Small intestine (tissue), 7 donors: ENCODE measurements around the gene MLYCD. TPM values are rescaled to one million over a fixed set of nuclear protein-coding genes. Genes with fewer than 3 reads are reported as not detected.

Experiments used
- DNase-seq, 2 donors: peaks; one replicate each; pipeline versions ENCODE4 v3.0.0 to v3.0.0-alpha.2; 2013
- FAIRE-seq: peaks from 2 replicates; lab custom pipeline; 2012; peaks lifted over from hg19 to GRCh38; lab: Jason Lieb, UNC
- H3K27ac ChIP-seq, 3 donors: one replicate each; pipeline ENCODE4 v1.5.1; 2013; ENCODE audit warnings: low read length in 2 of 3, mild to moderate bottlenecking in 2 of 3, control low read depth in 1 of 3, inconsistent platforms in 1 of 3, low read depth in 1 of 3, moderate library complexity in 1 of 3
- H3K27me3 ChIP-seq, 3 donors: one replicate each; pipeline ENCODE4 v1.6.1; 2013; ENCODE audit warnings: low read length in 3 of 3, inconsistent platforms in 1 of 3; ENCODE audit not compliant: control insufficient read depth in 3 of 3, insufficient read depth in 3 of 3
- H3K36me3 ChIP-seq, 3 donors: one replicate each; pipeline ENCODE4 v1.6.1; 2013; ENCODE audit warnings: low read length in 3 of 3, inconsistent platforms in 1 of 3, low read depth in 1 of 3, mild to moderate bottlenecking in 1 of 3, moderate library complexity in 1 of 3; ENCODE audit not compliant: control insufficient read depth in 3 of 3, insufficient read depth in 2 of 3
- H3K4me1 ChIP-seq, 3 donors: one replicate each; pipeline ENCODE4 v1.6.1; 2013; ENCODE audit warnings: low read length in 2 of 3, inconsistent platforms in 1 of 3, low read depth in 1 of 3, mild to moderate bottlenecking in 1 of 3, moderate library complexity in 1 of 3; ENCODE audit not compliant: control insufficient read depth in 3 of 3, insufficient read depth in 2 of 3
- H3K4me3 ChIP-seq, 3 donors: one replicate each; pipeline ENCODE4 v1.5.1; 2013; ENCODE audit warnings: low read length in 3 of 3, control low read depth in 1 of 3, inconsistent platforms in 1 of 3, low read depth in 1 of 3, mild to moderate bottlenecking in 1 of 3, moderate library complexity in 1 of 3
- H3K9me3 ChIP-seq, 2 donors: one replicate each; pipeline ENCODE4 v1.6.1; 2013; ENCODE audit warnings: low read depth in 1 of 2, low read length in 1 of 2; ENCODE audit not compliant: control insufficient read depth in 2 of 2, insufficient read depth in 1 of 2
- WGBS, 3 donors: extraction: QIAGEN DNeasy Blood & Tissue Kit; methylation state at CpG; one replicate each; pipeline ENCODE4 v1.1.7; 2013; 5-methylcytosine and 5-hydroxymethylcytosine counted together
- polyA plus RNA-seq, 4 donors: library from polyadenylated mRNA; stranded (reverse) in 3 of 4; unstranded in 1 of 4; fragments of 200-250 nt in 3 of 4; fragments of 120-200 nt in 1 of 4; gene quantifications; one replicate each; pipeline versions ENCODE4 v1.2.1 to v1.2.3, GENCODE V29; 2013
- donor health status: healthy with polysubstance abuse.
- donor health status: control.
- donor health status: control.
- donor health status: Bipolar disorder and iron deficiency.
- donor health status: healthy.

Gene MLYCD
- polyA plus RNA-seq, 4 donors = 2.2 to 5.3 (median 3.4) TPM

DNA sequence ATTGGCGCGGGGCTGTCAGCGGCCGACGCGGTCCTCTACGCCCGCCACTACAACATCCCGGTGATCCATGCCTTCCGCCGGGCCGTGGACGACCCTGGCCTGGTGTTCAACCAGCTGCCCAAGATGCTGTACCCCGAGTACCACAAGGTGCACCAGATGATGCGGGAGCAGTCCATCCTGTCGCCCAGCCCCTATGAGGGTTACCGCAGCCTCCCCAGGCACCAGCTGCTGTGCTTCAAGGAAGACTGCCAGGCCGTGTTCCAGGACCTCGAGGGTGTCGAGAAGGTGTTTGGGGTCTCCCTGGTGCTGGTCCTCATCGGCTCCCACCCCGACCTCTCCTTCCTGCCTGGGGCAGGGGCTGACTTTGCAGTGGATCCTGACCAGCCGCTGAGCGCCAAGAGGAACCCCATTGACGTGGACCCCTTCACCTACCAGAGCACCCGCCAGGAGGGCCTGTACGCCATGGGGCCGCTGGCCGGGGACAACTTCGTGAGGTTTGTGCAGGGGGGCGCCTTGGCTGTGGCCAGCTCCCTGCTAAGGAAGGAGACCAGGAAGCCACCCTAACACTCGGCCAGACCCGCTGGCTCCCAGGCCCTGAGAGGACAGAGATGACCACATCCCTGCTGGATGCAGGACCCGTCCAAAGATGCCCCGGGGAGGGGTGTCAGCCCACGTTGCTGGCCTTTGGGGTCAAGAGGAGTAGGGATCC is 66.7 kb downstream of the MLYCD start:
- H3K4me3 ChIP-seq = no peak overlapping the region
- no peak for FAIRE-seq
- H3K36me3 ChIP-seq = peaks cover 0 to 39% (median 10%) of the 10 kb centered on the region in 3 donors
- H3K27ac ChIP-seq = no peak overlapping the region
- H3K9me3 ChIP-seq = no peaks in the 10 kb centered on the region
- no peak for DNase-seq
- peaks cover 0 to 20% (median 4%) of the 10 kb centered on the region in 3 donors for H3K27me3 ChIP-seq
- no peaks in the 10 kb centered on the region for H3K4me1 ChIP-seq
- WGBS, 3 donors = 91 to 92% (median 92%) methylated on average over 28 to 36 of the region's 36 CpGs

DNA sequence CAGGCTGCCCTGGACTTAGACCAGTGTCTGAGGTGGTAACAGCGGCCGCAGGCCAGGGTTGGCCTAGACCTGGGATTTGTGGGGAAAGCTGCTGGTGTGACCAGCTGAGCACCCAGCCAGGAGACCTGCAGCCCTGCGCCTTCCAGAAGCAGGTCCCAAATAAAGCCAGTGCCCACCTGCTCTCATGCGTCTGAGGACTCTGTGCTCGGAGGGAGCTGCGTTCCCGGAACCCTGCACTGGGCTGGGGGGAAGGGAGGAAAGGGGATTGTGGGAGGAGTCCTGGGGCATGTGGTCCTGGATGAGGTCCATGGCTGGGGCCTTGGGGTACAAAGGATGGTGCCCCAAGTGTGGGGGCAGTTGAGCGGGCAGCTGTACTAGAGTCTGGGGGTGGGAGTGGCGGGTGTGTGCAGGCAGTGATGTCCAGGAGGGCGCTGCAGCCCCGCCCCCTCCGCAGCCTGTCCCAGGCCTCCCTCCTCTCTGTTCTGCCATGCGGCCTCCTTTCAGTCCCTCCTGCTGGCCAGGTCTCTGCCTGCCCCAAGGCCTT is 67.3 kb downstream of the MLYCD start:
- H3K27me3 ChIP-seq = peaks cover 0 to 20% (median 4%) of the 10 kb centered on the region in 3 donors
- no peak overlapping the region for H3K4me3 ChIP-seq
- WGBS, 3 donors = 89 to 94% (median 90%) methylated on average over 10 to 12 of the region's 13 CpGs
- H3K27ac ChIP-seq = no peak overlapping the region
- H3K4me1 ChIP-seq = no peaks in the 10 kb centered on the region
- H3K9me3 ChIP-seq = no peaks in the 10 kb centered on the region
- DNase-seq = no peak
- no peak for FAIRE-seq
- H3K36me3 ChIP-seq = peaks cover 0 to 33% (median 10%) of the 10 kb centered on the region in 3 donors

- H3K4me1 ChIP-seq = no peaks in the 10 kb centered on the region
- WGBS, 3 donors = 34 to 77% (median 56%) methylated on average over 2 of the region's 2 CpGs
- H3K27ac ChIP-seq = no peak overlapping the region
- peaks cover 0 to 20% (median 4%) of the 10 kb centered on the region in 3 donors for H3K27me3 ChIP-seq
- no peak overlapping the region for H3K4me3 ChIP-seq
- no peaks in the 10 kb centered on the region for H3K9me3 ChIP-seq
- DNase-seq = no peak
- FAIRE-seq = no peak
- peaks cover 0 to 28% (median 7%) of the 10 kb centered on the region in 3 donors for H3K36me3 ChIP-seq
Measured at GRCh38 chr16:83967091-83967490, 68.2 kb downstream of the MLYCD start.

GRCh38 chr16:83967838-83968305 is 69.0 kb downstream of the MLYCD start, which contains the start of gene NECAB2:
TSS of gene NECAB2 (plus strand) at chr16:83968244. CDS start at chr16:83968649, 405 bp downstream.
- Histone ChIP-seq H3K4me3 (peak within 1 kb of the TSS in 1 of 3 donors; percentile 46), H3K36me3 (peaks cover 0 to 23% (median 7%) of the 10 kb centered on the region in 3 donors), H3K4me1 (no peaks in the 10 kb centered on the region), H3K27me3 (peaks cover 0 to 20% (median 4%) of the 10 kb centered on the region in 3 donors), H3K27ac (no peak within 1 kb of the TSS), H3K9me3 (no peaks in the 10 kb centered on the region)
- FAIRE-seq = no peak
- DNase-seq = peak in 1 of 2 donors; percentile 47
- WGBS, 3 donors = 11 to 26% (median 12%) methylated on average over 14 to 35 of the region's 35 CpGs

DNA sequence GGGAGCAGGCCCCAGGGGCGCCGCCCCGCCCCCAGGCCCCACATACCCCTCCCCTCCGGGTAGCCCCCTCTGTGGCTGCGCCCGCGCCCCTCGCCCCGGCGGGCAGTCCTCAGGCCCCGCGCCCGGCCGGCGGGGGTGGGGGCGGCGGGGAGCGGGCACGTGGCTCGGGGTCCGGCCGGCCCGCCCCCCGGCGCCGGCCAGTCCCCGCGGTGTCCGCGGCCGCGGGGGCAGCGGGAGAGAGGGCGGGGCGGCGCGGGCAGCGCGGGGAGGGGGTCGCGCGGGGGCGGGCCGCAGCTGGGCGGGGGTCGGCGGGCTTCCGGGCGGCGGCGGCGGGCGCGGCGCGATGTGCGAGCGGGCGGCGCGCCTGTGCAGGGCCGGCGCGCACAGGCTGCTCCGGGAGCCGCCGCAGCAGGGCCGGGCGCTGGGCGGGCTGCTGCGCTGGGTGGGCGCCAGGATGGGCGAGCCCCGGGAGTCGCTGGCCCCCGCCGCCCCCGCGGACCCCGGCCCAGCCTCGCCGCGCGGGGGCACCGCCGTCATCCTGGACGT is 69.5 kb downstream of the MLYCD start:
- WGBS, 3 donors = 0 to 1% (median 0%) methylated on average over 2 to 87 of the region's 87 CpGs
- Histone ChIP-seq H3K4me1 (no peaks in the 10 kb centered on the region), H3K27me3 (peaks cover 0 to 20% (median 4%) of the 10 kb centered on the region in 3 donors), H3K27ac (no peak overlapping the region), H3K4me3 (peak overlapping the region in 1 of 3 donors; percentile 46), H3K36me3 (peaks cover 0 to 20% (median 7%) of the 10 kb centered on the region in 3 donors), H3K9me3 (no peaks in the 10 kb centered on the region)
- FAIRE-seq (no peak), DNase-seq (no peak)

DNA sequence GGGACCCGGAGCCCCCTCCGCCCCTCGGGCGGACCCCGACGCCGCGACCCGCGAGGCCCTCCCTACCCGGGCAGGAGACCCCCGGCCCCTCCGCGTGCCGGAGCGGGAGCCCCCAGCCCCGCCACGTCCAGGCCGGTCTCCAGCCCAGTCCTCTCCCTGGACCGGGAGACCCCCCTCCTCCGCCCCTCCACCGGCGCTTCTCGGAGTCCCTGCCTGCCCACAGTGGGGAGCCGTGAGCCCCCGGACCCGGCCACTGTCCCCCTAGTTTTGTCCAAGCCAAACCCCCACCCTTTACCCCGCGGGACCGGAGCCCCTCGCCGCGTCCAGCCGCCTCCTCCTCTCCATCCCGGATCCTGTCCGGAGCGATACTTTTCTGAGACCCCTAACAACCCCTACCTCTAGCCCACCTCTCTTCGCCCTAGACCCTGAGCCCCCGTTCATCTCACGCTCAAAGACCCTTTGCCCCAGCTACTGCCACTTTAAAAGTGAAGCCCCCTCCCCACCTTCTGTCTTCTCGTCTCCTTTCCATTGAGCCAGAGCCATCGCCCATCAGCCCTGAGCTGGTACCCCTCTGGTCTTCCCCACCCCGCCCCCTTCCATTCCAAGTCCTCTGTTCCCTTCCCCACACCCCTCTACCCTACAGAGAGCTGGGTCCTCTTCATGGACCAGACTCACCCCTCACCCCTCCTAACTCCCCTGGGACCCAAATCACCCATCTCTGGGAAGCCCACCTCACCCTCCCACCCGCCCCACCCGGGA is 70.2 kb downstream of the MLYCD start:
- no peaks in the 10 kb centered on the region for H3K4me1 ChIP-seq
- DNase-seq (no peak), FAIRE-seq (no peak)
- H3K27ac ChIP-seq = no peak overlapping the region
- H3K27me3 ChIP-seq = peaks cover 0 to 20% (median 4%) of the 10 kb centered on the region in 3 donors
- 9 to 58% (median 28%) methylated on average over 22 to 45 of the region's 45 CpGs for WGBS, 3 donors
- no peak overlapping the region for H3K4me3 ChIP-seq
- H3K9me3 ChIP-seq = no peaks in the 10 kb centered on the region
- peaks cover 0 to 16% (median 4%) of the 10 kb centered on the region in 3 donors for H3K36me3 ChIP-seq

DNA sequence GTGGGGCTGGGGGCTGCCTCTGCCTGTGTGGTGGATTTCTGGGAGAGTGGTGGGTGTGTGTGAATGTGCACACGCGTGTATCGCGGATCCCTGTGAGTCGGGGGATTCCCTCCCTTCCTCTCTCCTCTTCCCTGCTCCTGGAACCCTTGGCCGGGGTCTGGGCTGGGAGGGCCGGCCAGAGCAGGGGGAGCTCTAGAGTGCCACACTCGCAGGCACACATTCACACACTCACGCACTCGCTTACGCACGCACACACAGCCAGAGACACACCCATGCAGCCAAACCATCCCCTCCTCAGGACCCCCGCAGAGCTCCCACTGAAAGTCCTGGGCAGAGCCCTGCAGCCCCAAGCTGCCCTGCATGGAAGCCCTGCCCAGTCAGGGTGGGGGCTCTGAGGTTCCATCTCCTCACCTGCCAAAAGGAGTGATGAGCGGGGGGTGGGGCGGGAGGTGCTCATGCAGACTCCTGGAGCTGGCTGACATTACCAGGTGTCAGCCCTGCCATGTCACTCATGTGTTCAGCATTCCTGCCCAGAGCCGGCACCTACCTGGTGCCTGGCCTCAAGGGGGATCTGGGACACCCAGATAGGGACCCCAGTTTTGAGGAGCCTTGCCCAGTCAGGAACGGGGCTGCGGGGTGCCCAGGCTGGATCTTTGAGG is 71.0 kb downstream of the MLYCD start:
- 62 to 86% (median 76%) methylated on average over 17 to 18 of the region's 18 CpGs for WGBS, 3 donors
- Histone ChIP-seq H3K4me1 (no peaks in the 10 kb centered on the region), H3K4me3 (no peak overlapping the region), H3K36me3 (peaks cover 0 to 13% (median 4%) of the 10 kb centered on the region in 3 donors), H3K27ac (no peak overlapping the region), H3K27me3 (peaks cover 0 to 20% (median 4%) of the 10 kb centered on the region in 3 donors), H3K9me3 (no peaks in the 10 kb centered on the region)
- FAIRE-seq (no peak), DNase-seq (no peak)
